Measurements from ENCODE around the gene CAPSL. TPM values are rescaled to one million over a fixed set of nuclear protein-coding genes. Genes with fewer than 3 reads are reported as not detected.
A peak's percentile ranks its signal among the peaks of the same experiment; 100 is the strongest.
"Not testable (repeated sequence)": the region's sequence is repeated elsewhere in the genome, so short reads cannot be mapped to it uniquely, and the experiment has no call there.

CAPSL gene
- not detected for total RNA-seq

DNA sequence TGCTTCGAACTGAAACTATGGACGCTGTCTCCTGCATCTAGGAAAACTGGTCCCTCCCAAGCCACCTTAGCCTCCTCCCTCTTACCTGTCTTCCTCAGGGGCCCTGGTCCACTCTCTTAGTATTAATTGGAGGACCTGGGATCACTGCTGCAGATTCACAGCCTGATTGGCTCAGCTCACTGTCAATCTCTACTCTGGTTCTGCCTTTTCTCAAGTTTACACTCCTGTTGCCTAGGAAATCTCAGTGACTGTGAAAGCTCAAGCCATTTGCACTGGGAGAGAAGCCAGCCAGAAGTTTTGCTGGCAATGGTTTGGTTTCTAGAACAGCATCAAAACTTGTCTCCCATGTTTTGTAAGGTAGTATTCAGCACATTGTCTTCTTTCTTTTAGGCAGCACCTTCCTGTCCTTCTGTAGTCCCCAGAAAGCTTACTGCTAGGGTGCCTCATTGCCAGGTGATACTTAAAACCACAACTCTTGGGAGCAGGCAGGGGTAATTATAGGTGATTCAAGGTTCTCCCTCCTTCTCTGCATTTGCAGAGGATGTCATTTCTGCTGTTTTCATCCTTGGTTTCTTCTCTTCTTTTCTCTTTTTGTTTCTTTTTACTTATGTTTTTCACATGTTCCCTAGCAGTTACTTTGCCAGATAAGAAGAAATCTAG lies at the start of gene CAPSL:
Gene CAPSL, minus strand, starts transcription at position 55 of the 660 bp plus-strand sequence. CDS start 17,502 bp downstream, outside the sequence.
- peak; percentile 72 for DNase-seq (ENCODE audit: low spot score)

DNA sequence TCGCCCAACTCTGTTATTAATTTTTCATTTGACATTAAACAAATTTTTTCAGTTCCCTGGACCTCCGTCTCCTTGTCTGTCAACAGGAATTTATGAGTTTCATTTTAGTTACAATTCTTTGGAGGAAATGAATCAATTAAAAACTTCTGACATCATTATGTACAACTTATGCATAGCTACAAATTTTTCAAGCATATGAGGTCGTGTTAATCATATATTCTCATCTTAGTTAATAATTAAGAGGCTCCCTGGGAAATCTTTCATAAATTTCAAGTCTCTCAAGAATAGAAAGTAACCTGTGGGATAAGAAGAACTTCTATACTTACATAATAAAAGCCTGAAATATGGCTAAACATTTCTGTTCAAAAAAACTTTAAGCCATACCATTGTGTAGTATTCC lies 49.4 kb upstream of the CAPSL start:
- DNase-seq (ENCODE audit: low spot score) = no peak

DNA sequence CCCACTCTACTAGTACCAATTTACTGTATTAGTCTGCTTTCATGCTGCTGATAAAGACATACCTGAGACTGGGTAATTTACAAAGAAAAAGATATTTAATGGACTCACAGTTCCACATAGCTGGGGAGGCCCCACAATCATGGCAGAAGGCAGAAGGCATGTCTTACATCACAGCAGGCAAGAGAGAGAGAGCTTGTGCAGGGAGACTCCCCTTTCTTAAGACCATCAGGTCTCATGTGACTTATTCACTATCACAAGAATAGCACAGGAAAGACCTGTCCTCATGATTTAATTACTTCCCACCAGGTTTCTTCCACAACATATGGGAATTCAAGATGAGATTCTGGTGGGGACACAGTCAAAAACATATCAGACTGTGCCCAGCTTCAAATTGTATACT lies 41.3 kb upstream of the CAPSL start:
- DNase-seq (ENCODE audit: low spot score) = no peak

DNA sequence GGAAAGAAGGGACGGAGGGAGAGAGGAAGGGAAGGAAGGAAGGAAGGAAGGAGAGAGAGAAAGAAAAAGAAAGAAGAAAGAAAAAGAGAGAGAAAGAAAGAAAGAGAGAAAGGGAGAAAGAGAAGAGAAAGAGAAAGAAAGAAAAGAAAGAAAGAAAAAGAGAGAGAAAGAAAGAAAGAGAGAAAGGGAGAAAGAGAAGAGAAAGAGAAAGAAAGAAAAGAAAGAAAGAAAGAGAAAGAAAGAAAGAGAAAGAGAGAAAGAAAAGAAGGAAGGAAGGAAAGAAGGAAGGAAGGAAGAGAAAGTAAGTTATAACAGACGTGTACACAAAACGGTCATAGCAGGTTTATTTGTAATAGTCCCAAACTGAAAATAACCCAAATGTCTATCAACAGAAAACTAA lies 38.4 kb upstream of the CAPSL start:
- DNase-seq (ENCODE audit: low spot score) = not testable (repeated sequence)

DNA sequence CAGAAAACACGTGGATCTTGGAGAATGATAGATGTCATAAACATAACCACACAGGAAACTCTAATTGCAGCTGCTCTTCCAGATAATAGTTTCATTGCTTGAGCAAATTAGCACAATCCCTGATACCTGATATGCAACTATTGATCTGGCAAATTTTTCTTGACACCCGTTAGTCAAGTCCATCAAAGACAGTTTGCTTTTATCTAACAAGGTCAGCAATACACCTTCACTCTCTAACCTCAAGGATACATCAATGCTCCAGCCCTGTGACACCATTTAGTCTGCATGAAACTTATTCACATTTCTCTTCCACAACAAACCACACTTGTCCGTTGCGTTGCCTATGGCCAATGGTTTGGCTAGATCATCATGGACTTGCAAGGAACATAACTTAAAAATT lies 36.1 kb upstream of the CAPSL start:
- DNase-seq (ENCODE audit: low spot score) = no peak

DNA sequence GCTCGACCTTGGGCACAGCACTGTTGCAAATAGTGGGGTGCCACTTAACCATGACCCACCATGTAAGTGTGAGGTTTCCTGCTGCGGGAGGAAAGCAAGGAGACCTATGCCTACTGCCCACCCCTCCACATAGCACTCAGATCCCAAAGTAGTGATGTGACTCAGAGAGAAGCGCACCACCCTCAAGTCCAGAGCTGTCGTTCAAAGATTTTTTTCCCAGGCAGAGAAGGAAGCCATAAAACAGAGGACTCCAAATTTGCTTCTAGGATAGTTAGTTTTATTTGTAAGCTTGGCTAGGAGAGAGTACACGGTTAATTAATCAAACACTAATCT lies 33.4 kb upstream of the CAPSL start:
- DNase-seq (ENCODE audit: low spot score) = no peak

DNA sequence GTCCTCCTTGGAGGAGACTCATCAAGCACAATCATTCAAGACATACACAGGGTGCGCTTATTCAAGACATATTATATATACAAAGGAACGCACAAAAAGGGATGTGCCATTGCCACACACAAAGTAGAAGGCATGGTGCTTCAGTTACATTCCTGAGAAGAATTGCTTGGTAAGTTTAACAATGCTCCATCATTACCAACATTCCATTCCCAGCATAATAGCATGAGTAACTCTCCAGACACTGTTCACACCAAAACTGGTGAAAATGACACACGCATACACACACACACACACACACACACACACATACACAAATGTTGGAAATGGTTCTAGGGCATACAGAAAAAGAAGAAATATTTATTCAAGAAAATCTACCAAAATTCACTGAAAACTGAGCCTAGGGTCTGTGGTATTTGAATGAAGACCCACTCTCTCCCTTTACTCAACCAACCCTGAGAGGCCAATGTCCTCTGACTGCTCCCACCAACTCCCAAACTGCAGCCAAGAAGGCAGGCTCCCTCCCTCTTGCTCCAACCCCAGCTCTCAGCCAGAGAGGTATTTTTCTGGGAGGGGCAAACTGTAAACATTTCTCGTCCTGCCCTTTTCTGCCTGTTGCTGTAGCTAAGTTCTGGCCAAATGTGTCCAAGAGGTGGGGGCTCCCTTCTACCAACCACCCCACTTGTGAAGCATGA lies 32.9 kb upstream of the CAPSL start:
- DNase-seq (ENCODE audit: low spot score) = no peak

DNA sequence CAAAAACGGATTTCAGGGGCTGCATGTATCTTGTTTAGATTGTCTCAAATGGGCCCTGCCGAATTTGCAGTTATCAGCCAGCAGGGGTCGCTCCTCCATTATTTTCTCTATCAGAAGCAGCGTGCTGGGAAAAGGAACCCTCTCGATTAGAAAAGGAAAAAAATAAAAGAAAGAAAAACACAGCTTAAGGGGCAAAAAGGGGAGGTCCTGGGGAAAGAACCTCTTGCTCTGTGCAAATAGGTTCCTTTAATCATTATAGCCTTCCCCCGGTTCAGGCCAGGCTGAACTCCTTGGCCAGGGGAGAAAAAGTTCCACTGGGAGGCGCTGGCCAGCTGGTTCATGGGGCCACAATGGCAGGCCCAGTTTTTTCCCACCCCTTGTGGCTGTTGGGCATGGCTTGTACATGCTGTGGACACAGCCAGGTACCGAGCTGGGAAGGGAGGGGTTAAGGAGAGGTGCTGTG lies 25.0 kb upstream of the CAPSL start:
- no peak for DNase-seq (ENCODE audit: low spot score)

DNA sequence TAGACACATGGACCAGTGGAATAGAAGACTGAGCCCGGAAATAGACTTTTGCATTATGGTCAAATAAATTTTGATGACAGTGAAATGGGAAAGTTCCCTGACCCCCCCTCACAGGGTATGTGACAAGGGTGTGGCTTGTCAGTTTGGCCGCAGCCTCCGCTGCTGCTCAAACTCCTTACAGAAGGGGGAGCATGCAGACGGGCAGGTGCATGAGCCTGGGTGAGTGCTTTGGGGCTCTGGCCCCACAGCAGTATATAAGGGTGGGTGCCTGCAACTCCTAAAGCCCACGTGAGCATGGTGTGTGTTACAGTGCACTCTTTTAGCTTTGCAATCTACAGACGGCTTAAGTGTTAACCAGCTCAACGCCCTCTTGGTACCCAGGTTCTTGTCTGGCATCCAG lies 21.9 kb upstream of the CAPSL start:
- no peak for DNase-seq (ENCODE audit: low spot score)

DNA sequence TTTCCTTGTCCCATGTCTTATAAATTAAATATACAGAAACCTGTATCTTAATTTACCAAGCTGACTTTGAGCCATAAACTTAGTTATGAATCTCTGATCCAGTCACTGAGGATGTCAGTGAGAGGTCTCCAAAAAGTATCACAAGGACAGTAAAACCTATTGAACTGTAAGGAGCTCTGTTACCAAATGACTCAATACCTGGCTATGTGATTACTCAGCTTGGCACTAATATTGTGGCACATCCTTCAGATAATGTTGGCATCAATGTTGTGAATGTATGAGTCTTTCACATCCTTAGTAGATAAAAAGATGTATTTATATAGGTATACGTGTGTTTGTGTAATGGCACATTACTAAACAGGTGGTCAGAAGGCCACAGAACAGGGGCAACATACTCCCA lies 18.0 kb upstream of the CAPSL start:
- DNase-seq (ENCODE audit: low spot score) = no peak

DNA sequence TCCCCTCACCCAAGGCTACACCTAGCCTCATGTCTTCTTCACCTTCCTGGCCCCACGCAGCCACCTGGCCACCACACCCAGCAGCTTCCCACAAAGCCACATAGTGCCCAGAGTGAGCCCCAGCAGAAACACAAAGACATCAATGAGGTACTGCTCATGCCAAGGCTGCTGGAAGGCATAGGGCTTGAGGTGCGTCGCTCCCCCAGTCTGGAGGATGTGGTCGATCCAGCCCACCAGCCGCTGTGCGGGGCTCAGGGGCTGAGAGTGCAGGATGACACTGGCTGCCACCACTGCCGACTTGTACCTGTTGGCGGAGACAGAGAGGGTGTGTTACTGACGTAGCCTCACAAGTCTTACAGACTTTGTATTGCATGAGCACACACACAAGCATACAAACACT lies 15.8 kb upstream of the CAPSL start:
- no peak for DNase-seq (ENCODE audit: low spot score)

DNA sequence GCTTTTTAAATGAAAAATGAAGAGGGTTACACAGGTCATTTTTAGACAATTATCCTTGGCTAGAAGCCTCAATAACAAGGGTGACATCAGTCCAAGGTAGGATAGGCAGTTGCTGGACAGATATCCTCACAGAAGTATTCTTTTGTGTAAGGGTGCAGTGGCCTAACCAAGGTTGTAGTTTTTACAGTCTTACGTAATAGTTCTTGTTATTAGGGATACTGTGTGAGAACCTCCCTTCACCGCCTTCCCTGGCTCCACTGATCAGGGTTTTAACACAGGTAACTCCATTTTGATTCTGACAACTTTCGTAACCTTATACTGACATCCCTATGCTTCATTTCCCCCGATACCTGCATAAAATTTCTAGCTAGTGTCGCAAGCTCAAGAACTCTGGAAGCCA lies 8.7 kb upstream of the CAPSL start:
- DNase-seq (ENCODE audit: low spot score) = no peak

DNA sequence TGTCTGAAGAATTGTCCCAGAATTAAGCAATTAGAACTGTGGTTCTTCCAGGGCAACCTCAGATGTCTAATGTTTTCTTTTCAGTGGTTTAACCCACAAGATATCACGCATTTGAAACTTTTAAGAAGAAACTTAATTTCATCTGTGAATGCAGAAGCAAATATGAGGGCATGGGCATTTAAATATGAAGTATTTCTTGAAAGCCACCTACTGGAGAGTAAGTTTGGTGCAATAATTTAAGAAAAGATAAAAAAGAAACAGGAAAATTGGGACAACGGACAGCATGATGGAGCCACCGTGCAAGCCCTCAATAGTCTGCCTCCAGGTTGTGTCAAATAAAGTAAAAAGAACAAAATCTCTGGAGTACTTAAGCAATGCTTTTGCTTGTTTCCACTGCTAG lies 1.2 kb upstream of the CAPSL start:
- DNase-seq (ENCODE audit: low spot score) = no peak

DNA sequence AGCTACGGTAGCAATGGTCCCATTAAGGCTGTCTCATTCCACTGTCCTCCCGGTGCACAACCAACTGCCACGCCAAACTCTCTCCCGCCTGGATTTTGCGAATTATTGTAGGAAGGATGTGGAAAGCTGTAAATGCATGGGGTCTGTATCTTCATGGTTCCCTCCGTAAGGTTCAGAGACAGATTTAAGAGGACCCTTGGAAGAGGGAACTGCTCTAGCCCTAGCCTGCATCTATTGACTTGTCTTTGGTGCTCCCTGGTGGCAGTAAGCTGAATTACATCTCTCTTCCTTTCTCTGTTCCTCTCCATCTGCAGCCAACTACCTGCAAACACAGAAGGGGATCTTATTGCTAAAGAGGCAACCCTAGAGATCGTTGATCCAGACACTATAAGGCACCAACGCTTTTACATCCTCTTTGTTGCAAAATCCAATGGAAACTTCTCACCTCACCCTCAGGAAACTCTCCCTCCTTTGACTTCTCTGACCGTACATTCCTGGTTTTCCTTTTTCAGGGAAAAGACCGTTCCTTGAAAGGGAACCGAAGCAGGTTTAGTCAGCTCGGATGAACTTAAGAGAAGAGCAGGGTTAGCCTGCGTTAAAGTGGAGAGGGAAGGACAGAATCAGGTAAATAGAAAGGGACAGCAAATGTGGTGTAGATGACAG lies 11.9 kb downstream of the CAPSL start:
- DNase-seq (ENCODE audit: low spot score) = peak; percentile 50

DNA sequence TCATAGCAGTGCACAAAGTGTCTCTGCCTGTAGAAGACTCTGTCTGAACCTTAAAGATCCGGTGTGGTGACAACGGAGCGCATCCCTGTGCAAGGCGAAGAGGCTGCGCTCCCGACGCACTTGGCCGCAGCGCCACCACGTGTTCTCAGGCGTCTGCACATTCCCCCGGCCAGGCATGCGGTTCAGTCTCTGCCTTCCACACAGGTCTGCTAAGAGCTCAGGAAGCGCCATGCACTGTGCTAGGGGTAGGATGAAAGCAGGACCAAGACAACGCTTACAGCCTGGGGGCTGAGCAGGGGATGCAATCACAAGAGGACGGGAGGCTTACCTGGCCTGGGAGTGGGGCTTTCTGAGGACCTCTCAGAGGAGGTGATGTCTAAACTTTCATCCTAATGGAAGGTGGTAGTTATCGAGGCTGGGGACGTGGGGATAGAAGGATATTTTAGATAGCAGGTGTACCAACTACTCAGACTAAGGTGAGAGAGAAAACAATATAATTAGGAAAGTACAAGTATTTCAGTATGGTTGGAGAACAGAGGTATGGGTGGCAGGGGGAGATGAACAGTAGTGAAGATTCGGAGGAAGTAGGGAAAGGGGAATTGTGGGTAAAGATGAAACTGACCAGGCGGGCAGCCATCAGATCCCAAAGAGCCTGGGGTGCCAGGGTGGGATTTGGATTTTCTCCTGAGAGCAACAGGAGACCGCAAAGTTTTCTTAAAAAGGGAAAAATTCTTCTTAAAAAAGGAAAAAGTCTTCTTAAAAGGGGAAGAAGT lies 13.3 kb downstream of the CAPSL start:
- DNase-seq (ENCODE audit: low spot score) = peak; percentile 59

DNA sequence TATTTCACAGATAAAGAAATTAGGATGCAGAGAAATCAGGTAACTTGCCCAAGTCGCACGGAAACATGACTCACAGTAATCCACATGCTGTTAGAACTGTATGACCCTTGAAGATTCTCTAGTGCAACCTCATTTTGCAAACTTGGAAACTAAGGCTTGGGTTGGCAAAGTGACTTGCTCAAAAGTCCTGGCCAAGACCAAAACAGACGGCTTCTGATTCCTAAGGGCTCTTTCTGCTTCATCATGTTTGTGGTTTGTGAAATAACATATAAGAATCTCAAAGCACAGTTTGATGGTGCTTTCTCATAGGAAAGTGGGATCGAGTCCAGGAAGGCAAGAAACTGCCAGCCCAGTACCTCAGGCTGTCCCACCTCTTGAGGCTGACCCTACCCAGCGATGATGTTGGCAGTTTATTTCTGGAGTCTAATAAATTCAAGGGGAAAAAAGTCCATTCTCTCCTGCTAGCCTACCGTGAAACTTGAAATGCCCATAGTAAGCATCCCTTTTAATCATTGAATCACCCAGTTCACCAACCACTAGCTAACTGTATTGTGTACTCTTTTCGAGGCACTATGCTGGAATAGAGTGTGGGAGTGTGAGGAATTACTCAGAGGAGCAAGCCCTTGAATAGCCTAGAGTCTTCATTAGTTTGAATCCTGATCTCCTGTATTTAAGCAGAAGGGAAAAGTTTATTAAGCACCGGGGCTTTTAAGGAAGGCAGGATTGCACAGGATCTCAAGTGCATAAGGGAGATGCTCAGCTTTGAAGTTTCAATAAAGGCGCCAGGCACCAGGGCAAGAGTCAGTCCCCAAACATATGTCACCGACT lies 14.1 kb downstream of the CAPSL start:
- no peak for DNase-seq (ENCODE audit: low spot score)

DNA sequence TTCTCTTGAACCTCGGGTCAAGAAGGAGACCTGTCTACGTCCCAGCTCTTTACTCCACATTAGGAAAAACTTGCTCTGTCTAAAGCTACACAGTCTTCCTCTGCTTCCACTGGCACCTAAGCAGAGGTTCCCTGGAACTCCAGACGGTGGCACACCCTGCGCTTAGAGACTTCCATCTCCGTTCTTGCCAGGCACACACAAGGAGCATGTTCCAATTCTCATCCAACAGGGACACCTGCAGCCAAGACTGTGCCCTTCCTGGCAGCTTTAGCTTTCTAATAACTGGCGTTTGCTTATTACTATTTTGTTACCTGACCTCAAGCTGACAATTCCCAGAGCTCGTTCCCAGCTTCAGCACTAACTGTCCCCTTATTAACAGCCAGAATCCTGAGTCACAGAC lies 16.0 kb downstream of the CAPSL start:
- no peak for DNase-seq (ENCODE audit: low spot score)

DNA sequence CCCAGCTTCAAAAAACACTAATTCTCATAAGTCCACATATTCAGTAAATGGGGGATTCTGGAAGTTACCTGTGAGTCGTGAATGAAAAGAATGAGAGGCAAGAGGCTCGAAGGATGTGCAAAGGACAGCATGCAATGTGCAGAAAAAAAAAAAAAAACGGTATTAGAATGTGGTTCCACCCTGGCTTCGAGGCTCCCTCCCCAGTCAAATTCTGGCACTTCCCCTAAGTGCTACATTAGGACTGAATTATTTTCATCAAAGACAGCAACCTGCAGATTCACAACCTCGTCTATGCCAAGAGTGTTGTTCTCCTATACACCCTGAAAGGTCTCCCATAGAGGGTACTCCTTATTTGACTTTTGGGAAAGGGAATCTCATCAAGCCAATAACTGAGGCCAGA lies 16.5 kb downstream of the CAPSL start:
- no peak for DNase-seq (ENCODE audit: low spot score)

DNA sequence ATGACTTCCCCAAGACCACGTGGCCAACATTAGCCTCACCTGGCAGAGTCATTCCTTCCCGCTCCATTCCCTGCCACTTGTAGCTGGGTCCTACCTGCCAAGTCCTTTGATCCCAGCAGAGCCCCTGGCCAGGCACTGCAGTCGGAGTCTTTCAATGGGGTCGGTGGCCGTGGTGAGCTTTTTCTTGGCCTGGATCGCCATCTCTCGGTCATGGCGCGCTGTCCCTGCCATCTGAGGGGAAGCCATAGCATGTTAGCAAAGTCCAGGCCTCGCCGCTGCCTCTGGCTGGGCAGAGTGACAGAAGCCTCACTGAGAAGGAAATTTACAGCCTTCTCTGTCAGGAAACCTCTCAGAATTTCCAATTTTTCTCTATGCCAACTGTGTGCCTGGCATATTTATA lies 17.5 kb downstream of the CAPSL start:
- DNase-seq (ENCODE audit: low spot score) = no peak

DNA sequence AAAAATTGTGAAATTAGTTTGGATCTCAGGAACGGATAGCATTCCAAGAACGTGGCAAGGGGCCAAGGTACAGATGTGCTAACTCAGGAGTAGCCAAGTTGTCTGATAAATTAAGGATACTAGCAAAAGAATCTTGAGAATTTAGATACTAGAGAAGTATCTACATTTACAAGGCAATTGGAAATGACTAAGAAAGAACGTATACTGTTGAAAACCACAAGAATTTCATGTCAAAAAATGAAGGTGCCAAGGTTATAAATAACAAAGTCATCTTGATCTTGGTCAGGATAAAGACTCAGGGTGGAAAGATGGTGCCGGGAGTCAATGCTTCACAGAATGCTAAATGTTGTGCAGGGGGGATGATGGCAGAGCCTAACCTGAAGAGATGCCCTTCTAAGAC lies 19.2 kb downstream of the CAPSL start:
- DNase-seq (ENCODE audit: low spot score) = no peak

DNA sequence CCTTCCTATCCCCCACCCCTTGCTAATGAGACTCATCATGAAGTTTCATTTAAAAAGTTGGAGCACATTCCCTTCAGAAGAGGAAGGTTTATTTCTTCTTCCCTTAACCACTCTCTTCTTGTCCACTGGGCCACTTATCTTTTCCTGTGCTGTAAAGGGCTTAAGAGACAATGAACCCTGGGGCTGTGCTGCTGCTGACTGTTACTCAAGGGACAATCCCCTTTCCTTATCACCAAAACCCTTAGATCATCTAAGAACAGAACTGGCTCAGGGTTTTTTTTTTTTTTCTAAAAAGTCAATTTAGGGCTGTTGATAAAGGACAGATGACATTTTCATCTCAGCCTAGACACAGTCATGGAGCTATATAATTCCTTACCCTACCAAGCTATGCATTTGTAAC lies 29.6 kb downstream of the CAPSL start:
- DNase-seq (ENCODE audit: low spot score) = no peak

DNA sequence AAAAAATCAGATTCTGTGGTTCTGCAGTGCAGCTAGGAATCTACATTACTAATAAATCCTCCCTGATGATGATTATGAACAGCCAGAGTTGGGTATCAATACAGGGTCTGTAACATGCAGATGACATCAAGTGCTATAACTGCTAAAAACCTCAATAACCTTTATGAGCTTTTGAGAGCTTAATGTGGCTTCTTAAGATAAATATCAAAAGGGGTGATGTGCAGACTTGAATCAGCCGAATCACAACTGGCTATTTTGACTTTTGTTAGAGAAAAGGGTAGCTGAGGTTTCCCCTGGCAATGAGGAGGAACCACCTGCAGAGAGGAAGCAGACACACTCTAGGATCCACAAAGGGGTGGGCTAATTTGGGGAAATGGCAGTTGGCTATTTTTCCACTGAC lies 30.2 kb downstream of the CAPSL start:
- no peak for DNase-seq (ENCODE audit: low spot score)

Data from ureter (tissue), 1 donor.